NT2/D1 (cell line): ENCODE data around the gene PROX2.

Experiments
- SUZ12 ChIP-seq: IDR thresholded peaks from 2 replicates; pipeline ENCODE4 v1.6.1; 2011; ENCODE audit not compliant: insufficient read length, insufficient read depth; ENCODE audit errors: extremely low read depth
- ZNF274 ChIP-seq: IDR thresholded peaks from 2 replicates; pipeline ENCODE4 v1.6.1; 2011; ENCODE audit warnings: mild to moderate bottlenecking, low read depth, low read length

GRCh38 chr14:74913393-74913910 lies 37.5 kb upstream of the PROX2 start:
- TF ChIP-seq SUZ12 (no peak), ZNF274 (no peak)
